Left ventricle myocardium inferior (tissue), 1 donor: ENCODE results near the gene TMEFF1. TPM values are rescaled to one million over a fixed set of nuclear protein-coding genes. Genes with fewer than 3 reads are reported as not detected.

ENCODE experiments used
- DNase-seq: peaks from one replicate; pipeline ENCODE4 v3.0.0-alpha.2; 2020
- H3K27ac ChIP-seq: fragments of 200-600 bp; replicated peaks from 2 replicates; pipeline ENCODE4 v1.8.0; 2021
- H3K27me3 ChIP-seq: fragments of 200-600 bp; 2 replicates; pipeline ENCODE4 v1.8.0; 2021; ENCODE audit warnings: low read depth
- H3K36me3 ChIP-seq: fragments of 200-600 bp; 2 replicates; pipeline ENCODE4 v1.8.0; 2021
- H3K4me1 ChIP-seq: fragments of 200-600 bp; 2 replicates; pipeline ENCODE4 v1.8.0; 2021
- H3K4me3 ChIP-seq: fragments of 200-600 bp; 2 replicates; pipeline ENCODE4 v1.8.0; 2021; ENCODE audit warnings: mild to moderate bottlenecking, moderate library complexity
- H3K9me3 ChIP-seq: fragments of 200-600 bp; replicated peaks from 2 replicates; pipeline ENCODE4 v1.8.0; 2021
- CTCF ChIP-seq: fragments of 200-600 bp; IDR thresholded peaks from 2 replicates; pipeline ENCODE4 v1.8.0; 2021; ENCODE audit warnings: antibody characterized with exemption, mild to moderate bottlenecking, borderline replicate concordance
- intact Hi-C: fragments of 100-400 bp; cut with micrococcal nuclease; formaldehyde crosslinking; loops from one replicate; pipeline ENCODE4 v1.11.0; 2022
- total RNA-seq: library from RNA; stranded (reverse); fragmentation: NEBNext Ultra II Directional; extraction: Animal tissue kit (Norgen Biotek cat#: 25700); gene quantifications from one replicate; pipeline ENCODE4 v1.2.1, GENCODE V29; 2021
- donor health status: DM: no; HTN: yes; CAD: no; lungs with severe emphysema.

Gene TMEFF1
- total RNA-seq, 1 donor from 2014 or later, result not detected

- Histone ChIP-seq H3K9me3 (no peaks in the 10 kb centered on the region), H3K4me1 (peaks cover 15% of the 10 kb centered on the region), H3K36me3 (no peaks in the 10 kb centered on the region), H3K27ac (no peak overlapping the region), H3K27me3 (no peaks in the 10 kb centered on the region), H3K4me3 (no peak overlapping the region)
- DNase-seq, result no peak
- intact Hi-C loops, result loop anchor here (5.0 kb wide), 1 partner anchor 711 kb away; no protein-coding TSS in a partner anchor
- TF ChIP-seq CTCF, result peak; percentile 58
Observed at GRCh38 chr9:100601216-100601615, 128.3 kb downstream of the TMEFF1 start.

GRCh38 chr9:100602342-100602801 lies 129.4 kb downstream of the TMEFF1 start:
- no peak for DNase-seq
- no peak overlapping the region for H3K4me3 ChIP-seq
- H3K36me3 ChIP-seq, result no peaks in the 10 kb centered on the region
- peak; percentile 68 for TF ChIP-seq CTCF
- peaks cover 15% of the 10 kb centered on the region for H3K4me1 ChIP-seq
- no peaks in the 10 kb centered on the region for H3K9me3 ChIP-seq
- H3K27me3 ChIP-seq, result no peaks in the 10 kb centered on the region
- intact Hi-C loops, result loop anchor here (5.0 kb wide), 1 partner anchor 710 kb away; no protein-coding TSS in a partner anchor
- no peak overlapping the region for H3K27ac ChIP-seq

GRCh38 chr9:100605405-100605804 lies 132.5 kb downstream of the TMEFF1 start:
- H3K4me1 ChIP-seq, result no peaks in the 10 kb centered on the region

GRCh38 chr9:100619194-100619593 lies 146.2 kb downstream of the TMEFF1 start:
- no peak overlapping the region for H3K4me3 ChIP-seq
- no peak overlapping the region for H3K27ac ChIP-seq
- no peak for TF ChIP-seq CTCF
- H3K27me3 ChIP-seq, result peaks cover 5% of the 10 kb centered on the region
- H3K9me3 ChIP-seq, result peaks cover 22% of the 10 kb centered on the region
- intact Hi-C loops, result no loop called here
- no peaks in the 10 kb centered on the region for H3K4me1 ChIP-seq
- H3K36me3 ChIP-seq, result no peaks in the 10 kb centered on the region
- no peak for DNase-seq

More at GRCh38 chr9:100605405-100605804, 132.5 kb downstream of the TMEFF1 start:
- Histone ChIP-seq H3K9me3 (peaks cover 8% of the 10 kb centered on the region), H3K36me3 (no peaks in the 10 kb centered on the region), H3K27ac (no peak overlapping the region), H3K4me3 (no peak overlapping the region), H3K27me3 (no peaks in the 10 kb centered on the region)
- TF ChIP-seq CTCF, result no peak
- no peak for DNase-seq
- intact Hi-C loops, result no loop called here

- H3K4me1 ChIP-seq, result no peaks in the 10 kb centered on the region
- no peak overlapping the region for H3K4me3 ChIP-seq
- H3K36me3 ChIP-seq, result no peaks in the 10 kb centered on the region
- intact Hi-C loops, result no loop called here
- no peak overlapping the region for H3K27ac ChIP-seq
- no peak for DNase-seq
- H3K9me3 ChIP-seq, result peaks cover 22% of the 10 kb centered on the region
- peaks cover 5% of the 10 kb centered on the region for H3K27me3 ChIP-seq
- TF ChIP-seq CTCF, result no peak
Observed at GRCh38 chr9:100619665-100620064, 146.7 kb downstream of the TMEFF1 start.
